Stimulated activated CD8-positive, alpha-beta memory T cell treated with anti-CD3 and anti-CD28 coated beads, Interleukin-12 subunit alpha, Interleukin-12 subunit beta, amount 100 ng/mL, for 4 hours (primary cell): ENCODE results near the gene HOTAIR.

Experiments
- DNase-seq: peaks from one replicate; pipeline ENCODE4 v3.0.0-alpha.2; 2020; ENCODE audit warnings: low read depth

HOTAIR gene

DNA sequence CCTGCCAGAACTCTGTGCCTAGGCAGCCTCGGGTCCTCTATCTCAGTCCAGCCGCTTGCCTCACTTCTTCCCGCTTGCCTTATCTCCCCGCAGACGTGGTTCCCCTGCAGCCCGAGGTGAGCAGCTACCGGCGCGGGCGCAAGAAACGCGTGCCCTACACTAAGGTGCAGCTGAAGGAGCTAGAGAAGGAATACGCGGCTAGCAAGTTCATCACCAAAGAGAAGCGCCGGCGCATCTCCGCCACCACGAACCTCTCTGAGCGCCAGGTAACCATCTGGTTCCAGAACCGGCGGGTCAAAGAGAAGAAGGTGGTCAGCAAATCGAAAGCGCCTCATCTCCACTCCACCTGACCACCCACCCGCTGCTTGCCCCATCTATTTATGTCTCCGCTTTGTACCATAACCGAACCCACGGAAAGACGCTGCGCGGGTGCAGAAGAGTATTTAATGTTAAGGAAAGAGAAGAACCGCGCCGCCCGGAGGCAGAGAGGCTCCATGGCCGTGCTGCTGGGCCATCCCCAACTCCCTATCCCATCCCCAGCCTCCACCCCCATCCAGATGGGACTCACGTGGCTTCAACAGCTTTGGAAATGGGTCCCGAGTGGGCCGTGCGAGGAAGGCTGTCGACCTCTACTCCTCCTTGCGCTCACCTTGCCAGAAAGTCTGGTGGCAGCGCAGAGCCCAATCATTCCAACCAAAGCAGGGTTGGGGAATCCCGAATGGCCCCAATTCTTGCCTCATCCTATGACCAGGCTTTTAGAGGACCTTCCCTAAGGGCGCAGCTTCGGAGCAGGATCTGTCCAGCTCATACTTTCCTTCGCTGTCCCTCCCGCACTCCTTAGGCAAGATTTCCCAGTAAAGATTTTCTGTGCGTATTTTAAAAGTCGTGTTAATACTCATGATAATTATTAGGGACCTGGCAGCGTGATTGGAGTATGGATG is 29.6 kb downstream of the HOTAIR start:
- DNase-seq: no peak

DNA sequence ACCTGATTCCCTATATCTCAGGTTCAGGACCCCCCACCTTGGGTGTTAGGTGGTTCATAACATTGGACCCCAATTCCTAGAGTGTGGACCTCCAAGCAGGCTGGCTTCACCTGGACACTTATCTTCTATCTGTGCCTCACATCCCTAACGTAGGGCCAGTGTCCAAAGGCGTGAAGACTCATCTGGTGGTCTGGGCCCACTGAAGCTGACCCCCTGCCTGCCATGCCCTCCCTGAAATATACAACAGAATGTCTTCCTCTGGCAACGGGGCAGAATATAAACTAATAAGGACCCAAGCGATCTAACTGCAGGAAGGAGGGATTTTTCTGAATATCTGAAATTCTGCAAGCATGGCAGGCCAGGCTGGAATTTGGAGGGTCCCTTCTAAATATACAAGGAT is 30.5 kb downstream of the HOTAIR start:
- no peak for DNase-seq

DNA sequence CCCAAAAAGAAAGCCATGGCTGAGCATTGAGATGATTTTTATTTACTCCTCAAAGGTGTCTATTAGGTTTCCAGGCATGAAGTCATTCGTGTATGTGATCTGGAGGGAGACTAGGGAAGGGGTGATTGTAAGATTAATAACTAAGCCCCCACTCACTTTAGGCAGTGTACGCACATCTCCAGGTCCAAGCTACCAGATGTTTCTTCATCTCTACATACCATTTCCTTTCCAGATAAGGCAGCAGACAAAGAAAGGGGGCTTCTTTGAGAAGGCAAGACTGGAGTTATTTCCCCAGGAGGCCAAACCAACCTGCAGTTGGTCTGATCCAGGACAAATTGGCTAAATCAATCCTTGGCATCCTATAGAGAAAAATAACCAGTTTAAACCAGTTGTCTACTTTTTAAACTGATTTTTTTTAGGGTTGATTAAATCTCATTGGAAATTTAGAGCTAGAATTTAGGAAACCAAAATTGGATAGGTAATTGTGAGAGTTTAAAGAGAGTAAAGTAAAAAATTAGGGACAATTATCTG is 32.2 kb downstream of the HOTAIR start:
- no peak for DNase-seq

DNA sequence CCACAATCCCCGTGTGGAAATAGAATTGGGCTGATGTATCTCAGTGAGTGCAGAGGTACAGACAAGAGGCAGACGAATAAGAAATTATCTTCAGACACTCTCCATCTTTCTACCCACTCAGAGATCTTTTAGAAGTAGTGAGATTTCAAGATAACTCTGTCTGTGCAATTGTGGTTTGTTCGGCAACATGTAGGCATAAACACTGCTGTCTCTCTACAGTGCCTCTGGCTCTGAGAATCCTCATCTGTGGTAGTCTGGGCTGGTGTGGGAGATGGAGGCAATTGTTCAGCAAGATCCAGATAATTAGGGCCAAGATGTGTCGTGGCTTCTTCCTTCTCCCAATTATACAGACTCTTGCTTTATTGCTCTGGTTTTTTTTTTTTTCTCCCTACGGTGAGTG is 33.0 kb downstream of the HOTAIR start:
- no peak for DNase-seq

DNA sequence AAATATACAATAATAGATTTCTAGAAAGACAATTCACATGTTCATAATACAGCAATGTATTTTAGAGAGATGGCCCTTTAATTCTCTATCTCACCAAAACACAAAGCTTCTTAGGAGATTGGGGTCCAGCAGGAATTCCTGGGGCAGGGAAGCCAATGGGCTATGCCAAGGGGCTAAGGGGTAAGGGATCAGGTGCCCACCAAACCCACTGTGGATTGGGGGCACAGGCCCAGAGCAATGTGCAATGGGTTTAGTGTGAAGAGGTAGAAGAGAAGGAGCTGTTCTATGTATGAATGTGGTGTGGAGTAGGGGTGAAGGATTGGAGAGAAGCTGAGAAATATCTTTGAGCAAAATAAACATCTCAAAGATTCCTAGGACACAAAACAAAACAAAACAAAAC is 33.6 kb downstream of the HOTAIR start:
- no peak for DNase-seq

DNA sequence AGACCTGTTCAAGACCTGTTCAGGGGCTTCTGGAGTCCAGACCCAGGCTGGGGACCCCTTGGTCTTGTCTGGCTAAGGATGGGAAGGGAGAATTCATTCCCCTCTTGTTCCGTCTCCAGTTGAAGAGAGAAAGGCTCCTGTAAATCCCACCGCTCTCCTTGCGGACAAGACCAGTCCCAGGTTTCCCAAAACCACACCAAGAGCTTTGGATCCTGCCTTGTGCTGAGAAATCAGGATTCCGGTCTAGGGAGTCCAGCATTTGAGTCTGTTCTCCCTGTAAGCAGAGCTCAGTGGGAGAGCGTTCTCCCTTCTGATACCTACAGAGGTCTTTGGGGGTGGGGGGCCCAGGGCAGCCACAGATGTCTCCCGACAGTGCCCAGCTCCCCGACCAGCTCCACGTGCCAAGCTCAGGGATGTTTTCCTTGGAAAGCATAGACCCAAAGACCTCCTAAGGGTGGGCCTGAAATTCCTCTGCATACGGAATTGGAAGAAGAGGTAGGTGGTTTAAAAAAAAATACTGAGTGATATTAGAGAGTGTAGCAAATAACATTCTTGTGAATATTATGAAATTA is 34.2 kb downstream of the HOTAIR start:
- DNase-seq: no peak

DNA sequence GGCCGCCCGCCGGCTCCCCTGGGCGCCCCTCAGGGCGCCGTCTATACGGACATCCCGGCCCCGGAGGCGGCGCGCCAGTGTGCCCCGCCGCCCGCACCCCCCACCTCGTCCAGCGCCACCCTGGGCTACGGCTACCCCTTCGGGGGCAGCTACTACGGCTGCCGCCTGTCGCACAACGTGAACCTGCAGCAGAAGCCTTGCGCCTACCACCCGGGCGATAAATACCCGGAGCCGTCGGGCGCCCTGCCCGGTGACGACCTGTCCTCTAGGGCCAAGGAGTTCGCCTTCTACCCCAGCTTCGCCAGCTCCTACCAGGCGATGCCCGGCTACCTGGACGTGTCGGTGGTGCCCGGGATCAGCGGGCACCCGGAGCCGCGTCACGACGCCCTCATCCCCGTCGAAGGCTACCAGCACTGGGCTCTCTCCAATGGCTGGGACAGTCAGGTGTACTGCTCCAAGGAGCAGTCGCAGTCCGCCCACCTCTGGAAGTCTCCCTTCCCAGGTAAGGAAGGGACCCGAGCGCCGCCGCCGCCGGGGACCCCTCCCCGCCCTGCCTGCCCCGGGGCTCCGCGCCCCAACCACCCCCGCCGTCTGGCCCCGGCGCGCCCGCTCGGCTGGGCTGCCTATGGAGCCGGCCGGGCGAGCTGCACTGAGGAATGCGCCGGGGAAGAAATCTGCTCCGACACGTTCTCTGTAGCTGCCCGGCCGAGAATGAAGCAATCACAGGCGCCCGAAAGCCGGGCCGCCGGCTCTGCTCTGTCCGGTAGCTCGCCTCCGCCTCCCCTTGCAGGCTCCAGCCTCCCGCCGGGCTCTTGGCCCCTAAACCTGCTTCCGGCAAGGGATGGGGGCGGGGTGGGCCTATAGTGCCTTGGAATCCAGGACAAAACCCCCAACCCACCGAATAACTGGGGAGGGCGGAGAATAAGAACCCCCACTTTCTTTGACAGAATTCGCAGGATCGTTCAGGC is 35.3 kb downstream of the HOTAIR start:
- no peak for DNase-seq

DNA sequence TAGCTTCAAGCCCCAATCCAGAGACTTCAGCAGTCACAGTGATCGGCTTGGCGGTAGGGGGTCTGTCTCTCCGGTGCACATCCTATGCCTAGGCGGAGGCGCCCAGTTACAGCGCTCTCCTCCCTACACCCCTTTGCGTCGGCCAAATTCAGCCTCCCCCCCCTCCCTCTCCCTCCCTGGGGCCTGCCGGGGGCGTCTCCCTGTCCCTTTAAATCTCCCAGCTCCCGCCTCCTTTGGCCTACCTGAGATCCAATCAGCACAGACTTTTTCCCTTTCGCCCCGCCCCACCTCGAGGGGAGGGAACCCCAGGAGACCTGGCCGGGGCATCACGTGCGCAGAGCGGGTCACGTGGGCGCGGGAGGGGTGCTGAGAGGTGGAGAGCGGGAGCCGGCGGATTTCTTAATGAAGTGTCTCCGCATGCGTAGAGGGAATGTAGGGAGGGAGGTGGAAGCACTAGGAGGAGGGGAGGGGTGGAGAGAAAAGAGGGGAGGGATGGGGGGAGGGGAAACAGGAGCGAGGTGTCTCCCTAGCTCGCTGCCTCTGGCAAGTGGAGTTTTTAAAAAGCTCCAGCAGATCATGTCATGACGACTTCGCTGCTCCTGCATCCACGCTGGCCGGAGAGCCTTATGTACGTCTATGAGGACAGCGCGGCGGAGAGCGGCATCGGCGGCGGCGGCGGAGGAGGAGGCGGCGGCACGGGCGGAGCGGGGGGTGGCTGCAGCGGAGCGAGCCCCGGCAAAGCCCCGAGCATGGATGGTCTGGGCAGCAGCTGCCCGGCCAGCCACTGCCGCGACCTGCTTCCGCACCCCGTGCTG is 36.2 kb downstream of the HOTAIR start, which contains the start of gene HOXC13:
TSS of gene HOXC13 (plus strand) at position 506 of the 815 bp plus-strand sequence. CDS start at position 582, 76 bp downstream.
- peak; percentile 10 for DNase-seq

DNA sequence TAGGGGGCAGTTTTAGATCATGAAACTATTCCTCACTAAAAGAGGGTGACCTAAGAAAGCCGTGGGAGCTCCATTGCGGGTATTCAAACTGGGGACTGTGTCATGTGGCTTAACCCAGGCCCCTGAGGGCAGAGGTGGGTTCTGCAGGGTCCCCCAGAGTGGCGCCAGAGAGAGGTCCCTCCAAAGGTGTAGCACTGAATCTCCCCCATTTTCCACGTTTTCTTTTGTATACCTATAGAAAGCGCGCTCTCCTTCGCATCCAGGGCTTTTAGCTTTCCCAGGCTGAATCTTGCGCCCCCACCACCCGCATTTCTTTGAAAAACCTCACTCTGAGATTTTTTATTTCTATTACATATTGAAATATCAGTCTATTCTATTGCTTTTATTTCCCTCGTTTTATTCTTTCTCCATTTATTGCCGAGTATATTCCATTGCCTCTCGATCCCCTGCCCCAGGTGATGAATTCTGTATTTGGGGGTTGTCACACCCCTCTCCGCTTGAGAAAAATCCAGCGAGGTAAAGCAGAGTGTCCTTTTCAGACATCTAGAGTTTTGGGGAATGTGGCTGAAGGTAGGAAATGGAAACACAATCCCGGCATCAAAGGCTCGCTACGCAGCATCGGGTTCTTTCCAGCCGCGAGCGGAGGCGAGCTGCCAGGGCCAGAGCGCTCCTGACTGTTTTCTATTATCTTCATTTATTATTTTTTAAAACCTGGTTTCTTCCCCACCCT is 37.0 kb downstream of the HOTAIR start:
- DNase-seq: no peak

DNA sequence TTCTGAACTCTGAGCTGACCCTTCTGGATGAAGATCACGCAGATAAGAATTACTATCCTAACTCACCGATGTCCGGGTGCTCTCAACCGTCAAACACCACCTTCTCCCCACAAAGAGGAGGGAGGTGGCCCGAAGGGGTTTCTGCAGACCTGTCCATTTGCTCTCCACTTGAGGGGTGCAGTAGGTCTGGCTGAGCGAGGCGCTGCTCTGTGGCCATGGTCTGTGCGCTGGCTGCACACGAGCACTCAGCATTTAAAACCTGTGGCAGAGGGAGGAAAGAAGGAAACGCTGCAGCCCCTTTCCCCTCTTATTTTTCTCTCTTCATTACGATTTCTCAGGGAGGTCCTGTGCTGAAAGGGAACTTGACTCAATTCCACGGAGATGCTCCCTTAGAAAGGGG is 37.7 kb downstream of the HOTAIR start:
- no peak for DNase-seq

DNA sequence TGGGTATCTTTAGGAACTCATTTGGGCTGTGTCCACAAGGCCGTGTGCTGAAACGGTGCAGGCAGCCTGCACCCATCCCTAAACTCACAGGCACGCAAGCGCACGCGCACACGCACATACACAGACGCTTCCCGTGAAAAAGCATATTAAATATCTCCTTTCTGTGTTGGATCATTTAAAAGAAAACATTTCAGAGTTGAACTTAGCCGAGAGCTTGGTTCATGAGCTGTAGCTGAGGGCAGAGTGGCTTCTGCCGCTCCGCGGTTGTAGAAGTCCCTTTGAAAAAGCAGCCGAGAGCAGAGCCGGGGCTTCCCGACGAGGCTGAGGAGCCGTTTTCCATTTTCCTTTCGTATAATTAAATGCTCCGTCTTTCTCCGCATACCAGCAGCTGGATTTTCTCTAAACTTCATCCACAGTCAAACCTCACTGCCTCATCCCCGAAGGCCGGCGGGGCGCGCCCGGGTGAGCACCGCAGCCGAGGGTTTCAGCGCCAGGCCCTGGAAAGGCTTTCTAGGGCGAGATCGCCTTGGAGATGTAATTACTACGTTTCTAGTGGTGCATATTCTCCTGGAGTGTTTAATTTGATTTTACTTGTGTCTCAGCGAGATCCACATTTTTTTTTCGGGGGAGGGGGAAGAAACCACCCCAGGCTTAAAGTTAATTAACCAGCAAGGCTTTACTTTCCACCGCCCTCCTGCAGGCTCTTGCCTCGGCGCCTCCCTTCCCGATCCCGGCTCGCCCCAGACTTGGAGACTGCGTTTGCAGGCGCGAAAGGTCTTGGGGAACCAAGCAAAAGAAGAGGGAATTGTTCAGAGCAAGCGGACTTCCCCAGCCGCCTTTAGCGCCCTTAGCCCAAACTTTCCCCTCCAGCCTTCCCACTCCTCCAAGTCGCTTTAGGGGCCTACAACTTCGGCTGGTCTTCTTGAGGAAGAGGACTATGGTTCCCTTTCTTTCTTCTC is 39.1 kb downstream of the HOTAIR start:
- no peak for DNase-seq

DNA sequence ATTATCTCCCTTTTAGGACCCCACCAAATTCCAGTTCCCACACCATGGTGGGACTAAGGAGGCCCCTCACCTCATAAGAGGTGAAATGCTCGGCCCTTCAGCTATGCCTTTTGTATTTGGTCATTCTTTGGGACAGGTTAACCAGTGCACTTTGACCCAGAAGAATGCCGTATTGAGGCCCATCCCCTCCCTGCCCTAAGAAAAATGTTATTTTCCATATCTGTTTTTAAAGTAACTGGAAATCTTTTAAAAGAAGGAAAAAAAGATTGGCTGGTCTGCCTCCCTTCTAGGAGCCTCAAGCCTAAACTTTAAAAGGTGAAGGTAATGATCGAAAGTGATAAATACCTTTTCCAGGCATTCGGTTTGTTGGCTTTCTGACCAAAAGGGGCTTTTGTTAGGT is 41.8 kb downstream of the HOTAIR start:
- DNase-seq: no peak

DNA sequence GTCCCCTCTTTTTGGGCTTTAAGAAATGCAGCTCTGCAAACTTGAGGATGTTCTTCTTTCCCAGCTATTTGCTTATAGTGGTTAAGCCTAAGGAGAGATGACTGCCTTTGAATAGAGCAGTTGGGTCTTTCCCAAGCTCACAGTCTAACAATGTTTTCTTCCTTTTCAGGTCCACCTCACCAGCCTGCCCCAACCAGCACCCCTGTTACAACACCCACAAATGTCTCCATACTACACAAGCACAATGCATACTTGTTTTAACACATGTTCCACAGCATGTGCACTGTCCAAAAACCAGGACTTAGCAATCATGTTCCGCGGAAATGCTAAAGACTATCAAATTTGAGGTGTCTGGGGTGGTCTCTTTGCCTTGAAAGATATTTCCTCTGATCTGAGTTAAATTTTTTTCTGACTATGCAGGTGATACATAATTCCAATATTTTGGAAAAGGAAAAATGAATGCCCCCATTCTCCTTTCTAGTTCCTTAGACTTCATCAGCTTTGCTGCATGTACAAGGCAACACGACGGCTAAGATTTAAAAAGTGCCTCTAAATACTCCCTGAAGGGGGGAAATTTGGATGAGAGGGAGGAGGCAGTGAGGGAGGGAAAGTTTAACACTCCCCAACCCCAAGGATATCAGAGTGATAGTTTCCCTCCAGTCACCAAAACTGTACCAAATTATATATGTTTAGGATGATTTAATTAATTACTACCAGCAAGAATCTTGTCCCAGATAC is 42.7 kb downstream of the HOTAIR start:
- DNase-seq: no peak

DNA sequence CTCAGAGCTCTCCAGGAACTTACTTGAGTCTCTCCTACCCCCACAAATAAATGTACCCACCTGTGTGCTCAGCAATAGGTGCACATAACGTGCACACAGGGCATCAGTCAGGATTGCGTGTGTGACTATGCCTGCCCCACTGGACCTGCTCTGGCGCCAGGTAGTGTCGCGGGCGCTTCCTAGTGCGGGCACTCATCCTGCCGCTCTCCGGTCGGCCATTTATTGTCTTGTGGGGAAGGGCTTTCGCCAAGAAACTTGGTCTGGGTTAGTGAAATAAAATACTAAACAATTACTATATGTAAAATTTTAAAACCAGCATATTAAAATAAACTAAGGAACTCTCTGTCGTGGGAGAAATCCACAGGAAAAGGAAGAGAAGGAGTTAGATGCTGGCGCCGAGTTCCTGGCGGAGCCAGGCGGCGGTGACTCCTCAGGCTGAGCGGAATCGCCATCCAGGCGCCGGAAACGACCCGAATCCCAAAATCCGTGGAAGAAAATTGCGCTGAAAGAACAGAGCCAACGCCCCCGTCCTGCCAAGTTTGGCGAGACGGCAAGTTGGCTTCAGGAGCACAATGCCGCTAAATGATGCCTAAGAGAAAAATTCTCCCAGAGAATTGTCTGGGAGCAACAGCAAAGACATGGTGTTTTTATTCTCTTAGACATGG is 44.0 kb downstream of the HOTAIR start:
- no peak for DNase-seq

DNA sequence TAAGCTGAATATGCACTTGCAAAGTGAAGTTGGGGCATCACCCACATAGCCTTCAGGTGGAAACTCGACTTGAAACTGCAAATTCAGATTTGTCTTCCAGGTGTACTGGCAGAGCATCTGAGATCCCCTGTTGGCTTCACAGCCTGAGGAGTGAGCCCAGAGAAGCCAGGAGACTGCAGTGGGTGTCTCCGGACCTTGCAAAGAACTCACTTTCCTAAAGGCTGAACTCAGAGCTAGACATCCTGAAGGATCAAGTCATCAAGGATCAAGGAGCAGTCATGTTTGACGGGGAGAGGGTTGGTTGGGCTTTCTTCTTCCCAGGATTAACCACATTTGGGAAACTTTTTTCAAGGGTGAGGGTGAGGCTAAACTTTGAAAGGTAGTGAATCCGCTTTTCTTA is 45.2 kb downstream of the HOTAIR start:
- no peak for DNase-seq

DNA sequence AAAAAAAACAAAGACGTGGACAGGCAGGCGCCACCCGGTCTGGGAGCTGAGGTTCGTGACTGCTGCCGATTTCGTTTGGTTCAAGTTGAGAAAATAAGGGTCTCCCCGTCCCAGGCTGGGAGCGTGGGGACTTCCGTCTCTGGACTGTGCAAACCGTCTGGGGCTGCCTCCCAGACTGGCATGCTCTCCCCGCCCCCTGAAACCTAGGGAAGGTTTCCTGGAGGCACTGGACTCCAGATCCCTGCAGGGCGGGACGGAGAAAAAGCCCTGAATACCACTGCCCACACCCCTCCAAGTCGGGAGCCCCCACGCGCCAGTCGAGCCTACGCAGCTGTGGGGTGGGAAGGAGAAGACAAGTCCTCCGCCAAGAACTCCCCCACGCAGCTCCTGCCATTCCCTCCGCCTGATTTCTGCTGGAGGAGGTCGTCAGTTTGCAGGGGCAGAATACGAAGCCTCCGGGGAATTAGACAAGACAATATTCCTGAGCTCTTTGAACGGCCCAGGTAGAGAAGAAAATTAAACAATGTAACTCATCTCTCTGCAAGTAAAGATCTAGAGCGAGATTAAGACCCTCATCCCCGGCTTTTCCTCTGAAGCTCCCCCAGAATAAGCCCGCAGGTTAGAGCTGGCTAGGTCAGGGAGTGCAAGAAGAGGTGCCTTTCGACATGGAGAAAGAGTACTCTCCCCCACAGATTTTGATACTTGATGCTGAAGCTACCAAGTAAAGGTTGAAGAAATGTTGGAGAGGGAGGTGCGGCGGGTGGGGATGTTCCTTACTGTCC is 46.5 kb downstream of the HOTAIR start:
- no peak for DNase-seq
